ENCODE measurements around the gene SEL1L. TPM values are rescaled to one million over a fixed set of nuclear protein-coding genes. Genes with fewer than 3 reads are reported as not detected.
"Not testable (repeated sequence)": the region's sequence is repeated elsewhere in the genome, so short reads cannot be mapped to it uniquely, and the experiment has no call there.

The SEL1L gene
- total RNA-seq, 2 donors from 2014 or later = 46.8 to 67.1 TPM

GRCh38 chr14:81536241-81536771 lies 2.7 kb upstream of the SEL1L start:
- H3K27ac Mint-ChIP-seq = no peak overlapping the region
- DNase-seq (ENCODE audit: low spot score in 2 of 2) = no peak
- no peak for ATAC-seq
- H3K9me3 Mint-ChIP-seq = peaks cover 0 to 4% of the 10 kb centered on the region in 2 donors
- H3K36me3 Mint-ChIP-seq = peaks cover 8 to 19% of the 10 kb centered on the region in 2 donors

- Mint-ChIP-seq H3K9me3 (peaks cover 0 to 4% of the 10 kb centered on the region in 2 donors), H3K27ac (peak overlapping the region in 1 of 2 donors; percentile 95), H3K36me3 (peaks cover 8 to 16% of the 10 kb centered on the region in 2 donors)
- DNase-seq (ENCODE audit: low spot score in 2 of 2) (no peak), ATAC-seq (no peak)
These were observed 1.9 kb upstream of the SEL1L start for GRCh38 chr14:81535396-81536164.

GRCh38 chr14:81534510-81535074 lies 939 bp upstream of the SEL1L start:
- H3K9me3 Mint-ChIP-seq = peaks cover 0 to 4% of the 10 kb centered on the region in 2 donors
- no peak for DNase-seq (ENCODE audit: low spot score in 2 of 2)
- peak overlapping the region; percentile 30 to 95 for H3K27ac Mint-ChIP-seq
- ATAC-seq = no peak
- H3K36me3 Mint-ChIP-seq = peaks cover 8 to 16% of the 10 kb centered on the region in 2 donors

- Mint-ChIP-seq H3K27ac (peak overlapping the region; percentile 92 to 95), H3K36me3 (peaks cover 8 to 16% of the 10 kb centered on the region in 2 donors), H3K9me3 (peaks cover 0 to 4% of the 10 kb centered on the region in 2 donors)
- DNase-seq (ENCODE audit: low spot score in 2 of 2) = no peak
- ATAC-seq = no peak
These were observed 479 bp downstream of the SEL1L start for GRCh38 chr14:81533212-81533535.

GRCh38 chr14:81529391-81529790 lies 4.3 kb downstream of the SEL1L start:
- no peak for ATAC-seq

GRCh38 chr14:81525129-81525528 lies 8.5 kb downstream of the SEL1L start:
- DNase-seq (ENCODE audit: low spot score in 2 of 2) (no peak), ATAC-seq (no peak)
- Mint-ChIP-seq H3K27ac (no peak overlapping the region), H3K9me3 (no peaks in the 10 kb centered on the region), H3K36me3 (peaks cover 28 to 34% of the 10 kb centered on the region in 2 donors)

More at GRCh38 chr14:81529391-81529790, 4.3 kb downstream of the SEL1L start:
- Mint-ChIP-seq H3K27ac (peak overlapping the region in 1 of 2 donors; percentile 26), H3K36me3 (peaks cover 7 to 18% of the 10 kb centered on the region in 2 donors), H3K9me3 (no peaks in the 10 kb centered on the region)
- no peak for DNase-seq (ENCODE audit: low spot score in 2 of 2)

- DNase-seq (ENCODE audit: low spot score in 2 of 2) = no peak
- H3K9me3 Mint-ChIP-seq = no peaks in the 10 kb centered on the region
- no peak overlapping the region for H3K27ac Mint-ChIP-seq
- ATAC-seq = peak; percentile 32 to 75
- H3K36me3 Mint-ChIP-seq = peaks cover 28 to 46% of the 10 kb centered on the region in 2 donors
These were observed 10.0 kb downstream of the SEL1L start for GRCh38 chr14:81523616-81524015.

- peak overlapping the region in 1 of 2 donors; percentile 46 for H3K27ac Mint-ChIP-seq
- H3K9me3 Mint-ChIP-seq = no peaks in the 10 kb centered on the region
- ATAC-seq = no peak
- no peak for DNase-seq (ENCODE audit: low spot score in 2 of 2)
- peaks cover 28 to 46% of the 10 kb centered on the region in 2 donors for H3K36me3 Mint-ChIP-seq
These were observed 10.6 kb downstream of the SEL1L start for GRCh38 chr14:81523016-81523415.

- H3K36me3 Mint-ChIP-seq = peaks cover 32 to 52% of the 10 kb centered on the region in 2 donors
- H3K27ac Mint-ChIP-seq = peak overlapping the region in 1 of 2 donors; percentile 83
- no peak for DNase-seq (ENCODE audit: low spot score in 2 of 2)
- no peaks in the 10 kb centered on the region for H3K9me3 Mint-ChIP-seq
- ATAC-seq = peak; percentile 65 to 78
These were observed 12.3 kb downstream of the SEL1L start for GRCh38 chr14:81521356-81521755.

GRCh38 chr14:81519200-81520011 lies 14.2 kb downstream of the SEL1L start:
- ATAC-seq = peak; percentile 61 to 71

GRCh38 chr14:81517798-81518398 lies 15.8 kb downstream of the SEL1L start:
- ATAC-seq (no peak), DNase-seq (ENCODE audit: low spot score in 2 of 2) (no peak)
- Mint-ChIP-seq H3K27ac (no peak overlapping the region), H3K36me3 (peaks cover 36 to 53% of the 10 kb centered on the region in 2 donors), H3K9me3 (no peaks in the 10 kb centered on the region)

More at GRCh38 chr14:81519200-81520011, 14.2 kb downstream of the SEL1L start:
- H3K36me3 Mint-ChIP-seq = peaks cover 34 to 55% of the 10 kb centered on the region in 2 donors
- H3K9me3 Mint-ChIP-seq = no peaks in the 10 kb centered on the region
- H3K27ac Mint-ChIP-seq = peak overlapping the region; percentile 81 to 87
- no peak for DNase-seq (ENCODE audit: low spot score in 2 of 2)

GRCh38 chr14:81516986-81517797 lies 16.5 kb downstream of the SEL1L start:
- Mint-ChIP-seq H3K9me3 (no peaks in the 10 kb centered on the region), H3K27ac (peak overlapping the region in 1 of 2 donors; percentile 40), H3K36me3 (peaks cover 33 to 50% of the 10 kb centered on the region in 2 donors)
- no peak for ATAC-seq
- DNase-seq (ENCODE audit: low spot score in 2 of 2) = no peak

GRCh38 chr14:81515927-81516326 lies 17.7 kb downstream of the SEL1L start:
- DNase-seq (ENCODE audit: low spot score in 2 of 2); H3K9me3 Mint-ChIP-seq; H3K27ac Mint-ChIP-seq; ATAC-seq: not testable (repeated sequence)
- H3K36me3 Mint-ChIP-seq = peaks cover 24 to 41% of the 10 kb centered on the region in 2 donors

GRCh38 chr14:81512826-81513225 lies 20.8 kb downstream of the SEL1L start:
- not testable (repeated sequence) for DNase-seq (ENCODE audit: low spot score in 2 of 2); H3K27ac Mint-ChIP-seq; ATAC-seq; H3K9me3 Mint-ChIP-seq
- H3K36me3 Mint-ChIP-seq = peaks cover 25 to 31% of the 10 kb centered on the region in 2 donors

- DNase-seq (ENCODE audit: low spot score in 2 of 2) (no peak), ATAC-seq (no peak)
- no peaks in the 10 kb centered on the region for H3K9me3 Mint-ChIP-seq
- H3K27ac Mint-ChIP-seq = no peak overlapping the region
- peaks cover 27 to 30% of the 10 kb centered on the region in 2 donors for H3K36me3 Mint-ChIP-seq
These were observed 22.3 kb downstream of the SEL1L start for GRCh38 chr14:81511111-81511904.

All from activated naive CD4-positive, alpha-beta T cell treated with anti-CD3 and anti-CD28 coated beads, Interleukin-2, amount 50 U/mL, for 72 hours (primary cell).